Measurements from ENCODE around the gene FOXL2NB. TPM values are rescaled to one million over a fixed set of nuclear protein-coding genes. Genes with fewer than 3 reads are reported as not detected.

FOXL2NB gene
- total RNA-seq, 6 experiments from 2014 or later: not detected

DNA sequence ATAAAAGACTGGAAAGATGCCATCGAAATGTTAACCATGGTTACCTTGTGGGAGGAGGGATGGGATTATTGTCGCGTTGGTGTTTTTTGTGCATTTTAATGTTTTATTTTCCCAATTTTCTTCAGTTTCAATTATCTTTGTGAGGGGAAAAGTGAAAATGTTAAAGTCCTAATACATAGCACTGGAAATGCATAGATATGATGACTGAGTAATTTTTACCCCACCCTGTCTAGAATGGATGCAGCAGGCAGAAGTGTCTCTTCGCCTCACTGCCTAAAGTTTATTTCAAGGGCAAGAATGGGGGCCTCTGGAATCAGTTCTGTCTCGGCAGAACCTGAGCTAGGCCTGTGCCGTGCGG lies 11.5 kb upstream of the FOXL2NB start:
- H3K36me3 ChIP-seq: no peaks in the 10 kb centered on the region
- H3K4me1 ChIP-seq: peaks cover 0 to 35% (median 5%) of the 10 kb centered on the region in 4 donors
- H3K9me3 ChIP-seq: no peaks in the 10 kb centered on the region
- peaks cover 16 to 34% of the 10 kb centered on the region in 2 donors for H3K27me3 ChIP-seq
- 64% methylated on average over 7 of the region's 7 CpGs for WGBS (ENCODE audit: insufficient coverage, low coverage, low lambda C conversion rate, missing lambda C conversion rate)
- TF ChIP-seq, protein P1, sequence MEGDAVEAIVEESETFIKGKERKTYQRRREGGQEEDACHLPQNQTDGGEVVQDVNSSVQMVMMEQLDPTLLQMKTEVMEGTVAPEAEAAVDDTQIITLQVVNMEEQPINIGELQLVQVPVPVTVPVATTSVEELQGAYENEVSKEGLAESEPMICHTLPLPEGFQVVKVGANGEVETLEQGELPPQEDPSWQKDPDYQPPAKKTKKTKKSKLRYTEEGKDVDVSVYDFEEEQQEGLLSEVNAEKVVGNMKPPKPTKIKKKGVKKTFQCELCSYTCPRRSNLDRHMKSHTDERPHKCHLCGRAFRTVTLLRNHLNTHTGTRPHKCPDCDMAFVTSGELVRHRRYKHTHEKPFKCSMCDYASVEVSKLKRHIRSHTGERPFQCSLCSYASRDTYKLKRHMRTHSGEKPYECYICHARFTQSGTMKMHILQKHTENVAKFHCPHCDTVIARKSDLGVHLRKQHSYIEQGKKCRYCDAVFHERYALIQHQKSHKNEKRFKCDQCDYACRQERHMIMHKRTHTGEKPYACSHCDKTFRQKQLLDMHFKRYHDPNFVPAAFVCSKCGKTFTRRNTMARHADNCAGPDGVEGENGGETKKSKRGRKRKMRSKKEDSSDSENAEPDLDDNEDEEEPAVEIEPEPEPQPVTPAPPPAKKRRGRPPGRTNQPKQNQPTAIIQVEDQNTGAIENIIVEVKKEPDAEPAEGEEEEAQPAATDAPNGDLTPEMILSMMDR (IDR thresholded peaks at IDR 0.05): no peak
- no peak for TF ChIP-seq POLR2A (IDR thresholded peaks at IDR 0.05)
- no peak overlapping the region for H3K27ac ChIP-seq
- DNase-seq (no peak), ATAC-seq (no peak)
- intact Hi-C loops (cut with DNase I): loop anchor here in 1 of 2 donors (5.0 kb wide), 1 partner anchor 392 kb away; no protein-coding TSS in a partner anchor
- H3K4me3 ChIP-seq: no peak overlapping the region

DNA sequence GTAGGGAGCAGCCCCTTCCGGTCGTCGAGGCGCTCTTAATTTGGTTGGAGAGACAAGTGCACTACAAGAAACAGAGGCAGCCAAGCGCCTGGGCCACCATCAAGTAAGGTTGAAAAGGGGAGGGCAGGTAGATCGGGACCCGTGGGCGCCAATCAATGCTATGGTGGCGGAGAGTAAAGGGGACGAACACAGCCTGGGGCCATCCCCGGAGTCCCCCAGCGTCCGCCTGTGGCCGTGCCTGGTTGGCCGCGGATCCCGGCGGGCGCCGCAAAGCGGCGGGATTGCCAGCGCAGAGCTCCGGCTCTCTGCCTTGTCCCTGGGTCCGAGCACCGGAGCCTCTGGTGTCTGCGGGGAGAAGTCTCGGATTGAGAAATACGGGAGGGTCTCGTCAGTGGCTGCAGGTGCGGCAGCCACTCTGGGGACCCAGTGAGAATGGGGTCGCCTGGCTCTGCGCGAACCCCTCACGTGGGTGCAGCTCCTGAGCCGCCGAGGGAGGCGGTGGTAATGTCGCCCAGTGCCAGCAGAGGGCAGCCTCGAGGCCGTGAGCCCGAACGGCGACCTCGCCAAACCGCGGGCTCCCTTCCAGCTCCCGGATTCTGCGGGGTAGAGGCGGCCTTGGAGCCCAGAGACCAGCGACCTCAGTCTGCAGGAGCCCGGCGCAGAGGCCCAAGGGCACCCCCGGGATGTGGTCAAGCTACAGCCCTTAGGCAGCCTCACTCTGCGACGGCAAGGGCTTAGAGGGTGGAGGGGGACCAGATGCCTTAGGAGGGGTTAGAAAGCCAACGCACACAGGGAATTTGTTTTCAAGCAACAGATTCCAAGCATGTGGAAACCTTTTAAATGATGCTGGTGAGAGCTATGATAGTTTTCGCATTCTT lies 10.9 kb upstream of the FOXL2NB start:
- H3K4me3 ChIP-seq: peak overlapping the region in 2 of 3 donors; percentile 25 to 48
- H3K36me3 ChIP-seq: no peaks in the 10 kb centered on the region
- DNase-seq (peak; percentile 78 to 81 (median 79)), ATAC-seq (peak; percentile 88 to 93 (median 92))
- TF ChIP-seq POLR2A (IDR thresholded peaks at IDR 0.05): no peak
- TF ChIP-seq, protein P1 (IDR thresholded peaks at IDR 0.05): peak; percentile 82 to 97 (median 94)
- intact Hi-C loops (cut with DNase I): loop anchor here in 1 of 2 donors (5.0 kb wide), 1 partner anchor 391 kb away; no protein-coding TSS in a partner anchor
- no peaks in the 10 kb centered on the region for H3K9me3 ChIP-seq
- H3K27me3 ChIP-seq: peaks cover 16 to 40% of the 10 kb centered on the region in 2 donors
- 6% methylated on average over 26 of the region's 58 CpGs for WGBS (ENCODE audit: insufficient coverage, low coverage, low lambda C conversion rate, missing lambda C conversion rate)
- H3K27ac ChIP-seq: no peak overlapping the region
- H3K4me1 ChIP-seq: peaks cover 0 to 35% (median 5%) of the 10 kb centered on the region in 4 donors

DNA sequence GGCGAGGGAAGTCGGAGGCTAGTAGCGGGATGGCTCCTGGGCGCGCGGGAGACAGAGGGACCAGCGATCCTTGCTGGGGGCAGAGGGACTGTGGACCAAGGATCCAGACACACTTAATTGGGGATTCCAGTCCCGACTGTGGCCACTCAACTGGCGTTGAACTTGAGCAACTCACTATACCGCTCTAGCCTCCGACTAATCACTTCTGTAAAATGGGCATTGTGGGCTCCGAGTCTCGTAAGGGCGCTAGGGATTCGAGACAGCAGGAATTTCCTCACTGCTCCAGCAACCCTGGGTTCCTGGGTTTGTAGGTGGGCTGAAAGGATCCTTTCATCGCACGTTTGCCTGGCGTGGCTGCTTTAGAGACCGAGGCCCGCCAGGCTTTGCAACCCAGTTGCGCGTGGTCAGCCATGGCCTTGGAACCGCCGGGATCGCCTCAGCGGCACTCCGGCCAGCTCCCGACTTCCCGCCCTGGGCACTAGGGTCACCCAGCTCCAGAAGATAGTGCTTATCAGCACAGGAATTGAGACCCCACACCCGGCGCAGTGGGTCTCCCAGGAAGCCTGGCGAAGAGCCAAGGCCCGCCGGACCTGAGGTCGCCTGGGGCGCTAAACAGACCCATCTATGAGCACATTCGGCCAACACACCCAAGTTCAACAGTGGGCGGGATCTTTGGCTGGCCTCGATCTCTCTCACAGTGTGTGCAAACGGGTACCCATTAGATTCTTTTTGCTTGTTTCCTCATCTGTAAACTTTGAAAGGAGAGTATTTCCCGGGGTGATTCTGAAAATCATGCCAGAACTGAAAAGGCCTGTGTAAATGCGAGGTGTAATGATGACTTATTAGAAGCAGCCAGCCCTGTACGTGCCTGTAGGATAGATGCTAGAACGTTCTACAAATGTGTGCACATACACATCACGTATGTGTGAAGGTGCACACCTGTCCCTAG lies 10.0 kb upstream of the FOXL2NB start:
- DNase-seq: no peak
- no peak overlapping the region for H3K27ac ChIP-seq
- H3K4me1 ChIP-seq: peaks cover 0 to 35% (median 5%) of the 10 kb centered on the region in 4 donors
- no peaks in the 10 kb centered on the region for H3K36me3 ChIP-seq
- no peak for TF ChIP-seq POLR2A (IDR thresholded peaks at IDR 0.05)
- TF ChIP-seq, protein P1 (IDR thresholded peaks at IDR 0.05): no peak
- peaks cover 16 to 47% of the 10 kb centered on the region in 2 donors for H3K27me3 ChIP-seq
- WGBS (ENCODE audit: insufficient coverage, low coverage, low lambda C conversion rate, missing lambda C conversion rate): 9% methylated on average over 24 of the region's 45 CpGs
- peak in 1 of 4 donors; percentile 19 for ATAC-seq
- no peaks in the 10 kb centered on the region for H3K9me3 ChIP-seq
- intact Hi-C loops (cut with DNase I): loop anchor here in 1 of 2 donors (5.0 kb wide), 1 partner anchor 390 kb away; no protein-coding TSS in a partner anchor
- no peak overlapping the region for H3K4me3 ChIP-seq

DNA sequence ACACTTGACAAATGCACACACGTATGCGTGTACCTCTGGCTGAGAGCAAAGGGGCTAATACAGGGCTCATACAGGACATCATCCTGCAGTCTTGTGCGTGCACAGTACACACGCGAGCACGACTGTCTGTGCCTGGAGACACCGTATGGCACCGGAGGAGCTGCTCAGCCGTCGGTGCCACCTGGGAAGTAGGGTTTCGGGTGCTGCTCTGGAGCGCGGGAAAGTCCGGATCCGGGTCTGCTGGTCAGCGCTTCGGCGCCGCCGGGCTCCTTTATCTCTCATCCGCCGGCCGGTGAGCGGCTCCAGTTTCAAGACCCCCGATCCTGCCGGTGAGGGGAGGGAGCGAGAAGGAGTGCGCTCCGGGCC lies 9.3 kb upstream of the FOXL2NB start:
- peaks cover 0 to 35% (median 5%) of the 10 kb centered on the region in 4 donors for H3K4me1 ChIP-seq
- intact Hi-C loops (cut with DNase I): loop anchor here in 1 of 2 donors (5.0 kb wide), 1 partner anchor 390 kb away; no protein-coding TSS in a partner anchor
- no peak for DNase-seq
- TF ChIP-seq, protein P1 (IDR thresholded peaks at IDR 0.05): no peak
- no peak for TF ChIP-seq POLR2A (IDR thresholded peaks at IDR 0.05)
- peak in 1 of 4 donors; percentile 6 for ATAC-seq
- H3K27ac ChIP-seq: no peak overlapping the region
- H3K9me3 ChIP-seq: no peaks in the 10 kb centered on the region
- WGBS (ENCODE audit: insufficient coverage, low coverage, low lambda C conversion rate, missing lambda C conversion rate): 0% methylated on average over 5 of the region's 29 CpGs
- no peaks in the 10 kb centered on the region for H3K36me3 ChIP-seq
- no peak overlapping the region for H3K4me3 ChIP-seq
- peaks cover 16 to 53% of the 10 kb centered on the region in 2 donors for H3K27me3 ChIP-seq
